ENCODE measurements around the gene P2RY2.

The P2RY2 gene

DNA sequence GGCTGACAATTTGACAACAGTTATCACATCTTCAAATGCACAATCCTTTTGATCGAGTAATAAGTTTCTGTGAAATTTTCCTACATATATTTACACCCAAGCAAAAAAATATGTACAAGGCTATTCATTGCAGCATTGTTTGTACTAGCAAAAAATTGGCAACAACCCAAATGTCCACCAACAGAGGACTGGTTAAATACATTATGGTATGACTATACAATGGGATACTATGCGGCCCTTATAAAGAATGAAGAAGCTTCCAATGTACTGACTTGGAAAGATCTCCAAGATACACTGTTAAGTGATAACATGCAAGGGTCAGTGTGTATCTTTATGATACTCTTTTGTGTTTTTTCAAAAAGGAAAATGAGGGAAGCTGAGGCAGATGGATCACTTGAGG is 8.2 kb upstream of the P2RY2 start:
- DNase-seq = no peak

DNA sequence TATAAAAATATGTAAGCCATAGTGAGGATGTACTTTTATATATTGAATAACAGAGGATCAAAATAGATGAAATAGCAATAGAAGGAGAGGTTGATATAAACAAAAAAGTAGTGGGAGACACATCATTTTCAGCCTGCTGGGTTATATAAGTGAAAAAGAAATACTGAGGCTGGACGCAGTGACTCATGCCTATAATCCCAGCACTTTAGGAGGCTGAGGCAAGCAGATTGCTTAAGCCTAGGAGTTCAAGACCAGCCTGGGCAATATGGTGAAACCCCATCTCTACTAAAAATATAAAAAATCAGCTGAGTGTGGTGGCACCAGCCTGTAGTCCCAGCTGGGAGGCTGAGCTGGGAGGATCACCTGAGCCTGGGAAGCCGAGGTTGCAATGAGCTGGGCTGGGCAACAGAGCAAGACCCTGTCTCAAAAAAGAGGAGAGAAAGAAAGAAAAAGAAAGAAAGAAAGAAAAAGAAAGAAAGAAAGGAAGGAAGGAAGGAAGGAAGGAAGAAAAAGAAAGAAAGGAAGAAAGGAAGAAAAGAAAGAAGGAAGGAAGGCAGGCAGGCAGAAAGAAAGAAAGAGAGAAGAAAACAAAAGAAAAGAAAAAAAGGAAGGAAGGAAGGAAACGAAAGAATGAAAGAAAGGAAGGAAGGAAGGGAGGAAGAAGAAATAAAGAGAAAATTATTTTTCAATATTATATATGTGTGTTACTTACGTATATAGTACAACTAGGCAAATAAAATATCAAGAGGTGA is 7.0 kb upstream of the P2RY2 start:
- no peak for DNase-seq

DNA sequence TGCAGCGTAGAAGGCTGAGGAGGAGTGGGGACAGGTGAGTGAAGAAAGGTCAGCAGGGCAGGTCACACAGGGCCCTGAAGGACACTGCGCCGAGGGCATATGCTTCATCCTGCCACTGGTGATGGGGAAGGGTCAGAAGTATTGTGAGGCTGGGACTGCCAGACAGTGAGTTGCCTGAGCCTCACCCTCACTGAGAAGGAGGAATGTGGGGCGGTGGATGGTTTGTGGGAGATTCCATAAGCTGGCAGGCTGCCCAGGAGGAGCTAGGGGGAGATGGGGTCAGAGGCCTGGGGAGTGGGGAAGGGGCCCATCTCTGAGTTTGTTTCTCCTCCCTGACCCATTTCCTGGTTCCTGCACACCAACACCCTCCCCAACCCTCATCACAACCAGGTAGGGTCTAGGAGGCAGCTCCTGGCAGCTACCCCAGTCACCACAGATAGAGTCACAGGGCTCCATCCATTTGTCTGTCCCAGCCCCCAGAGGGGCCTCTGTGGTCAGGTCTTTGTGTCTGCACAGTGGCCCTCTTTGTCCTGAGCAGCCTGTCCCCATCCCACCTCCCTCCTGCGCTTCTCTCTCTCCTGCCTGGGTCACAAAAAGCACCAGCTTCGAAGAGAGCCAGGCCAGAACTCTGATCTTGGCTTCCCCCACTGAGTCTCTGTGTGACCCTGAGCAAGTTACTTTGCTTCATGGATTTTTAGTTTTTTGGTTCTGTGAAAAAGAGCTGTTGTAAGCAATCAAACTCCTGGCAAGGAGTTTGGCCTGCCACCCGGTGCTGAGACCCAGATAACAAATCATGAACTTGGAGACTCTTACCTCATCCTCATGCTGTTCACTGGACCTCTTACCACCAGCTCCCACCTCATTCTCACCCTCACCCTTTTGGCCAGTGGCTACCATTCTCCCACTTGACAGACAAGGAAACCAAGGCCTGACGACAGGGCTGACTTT is 4.6 kb upstream of the P2RY2 start:
- no peak for DNase-seq

DNA sequence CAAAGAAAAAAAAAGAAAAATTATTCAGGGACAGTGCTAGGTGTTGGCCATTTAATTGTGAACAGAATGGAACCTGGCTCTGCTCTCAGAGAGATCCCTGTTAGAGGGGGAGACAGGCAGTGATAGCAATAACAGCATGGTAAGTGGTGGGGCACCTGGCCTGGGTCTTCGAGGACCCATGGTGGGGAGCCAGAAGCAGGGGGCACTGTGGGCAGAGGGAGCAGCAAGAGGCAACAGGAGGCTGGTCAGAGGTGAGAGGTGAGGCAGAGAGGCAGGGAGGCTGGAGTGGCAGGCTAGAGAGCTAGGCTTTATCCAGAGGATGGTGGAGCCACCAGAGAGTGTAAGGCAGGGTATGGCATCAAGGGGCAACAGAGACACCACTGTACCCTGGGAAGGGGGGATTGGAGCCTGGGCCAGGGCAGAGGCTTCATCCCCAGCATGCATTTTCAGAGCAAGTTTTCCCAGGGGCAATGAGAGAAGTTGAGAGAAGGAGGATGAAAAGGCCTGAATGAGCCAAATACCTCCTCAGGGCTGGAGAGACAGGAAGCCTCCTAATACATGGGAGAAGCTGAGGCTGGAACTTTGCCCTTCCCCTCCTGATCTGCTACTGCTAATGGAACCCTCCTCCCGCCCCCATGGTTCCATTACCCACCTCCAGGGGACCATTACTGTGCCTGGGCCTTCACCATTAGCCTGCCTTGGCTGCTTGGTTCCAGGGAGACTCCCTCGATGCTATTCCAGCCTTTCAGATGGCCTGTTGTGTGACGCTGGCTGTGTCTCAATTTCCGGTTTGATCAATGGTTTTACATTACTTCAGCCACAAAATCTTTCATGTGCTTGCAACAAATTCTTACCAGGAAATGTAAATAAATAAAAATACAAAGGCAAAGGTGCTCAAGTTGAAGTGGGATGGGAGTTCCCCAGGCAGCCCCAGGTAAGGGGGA is 2.6 kb upstream of the P2RY2 start:
- DNase-seq = no peak

DNA sequence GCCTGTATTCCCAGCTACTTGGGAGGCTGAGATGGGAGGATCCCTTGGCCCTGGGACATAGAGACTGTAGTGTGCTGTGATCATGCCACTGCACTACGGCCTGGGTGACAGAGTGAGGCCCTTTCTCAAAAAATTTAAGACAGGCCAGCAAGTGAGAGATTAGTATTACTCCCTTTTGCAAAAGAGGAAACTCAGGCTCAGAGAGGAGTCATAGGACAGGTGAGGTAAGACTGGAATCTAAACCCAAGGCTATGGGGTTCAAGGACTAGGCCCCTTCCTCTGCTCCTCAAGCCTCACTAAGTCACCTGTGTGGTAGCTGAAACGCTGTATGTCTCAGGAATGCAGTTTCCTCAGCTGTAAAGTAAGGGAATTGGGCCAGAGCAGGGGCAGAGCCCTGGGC is 1.6 kb upstream of the P2RY2 start:
- DNase-seq = no peak

DNA sequence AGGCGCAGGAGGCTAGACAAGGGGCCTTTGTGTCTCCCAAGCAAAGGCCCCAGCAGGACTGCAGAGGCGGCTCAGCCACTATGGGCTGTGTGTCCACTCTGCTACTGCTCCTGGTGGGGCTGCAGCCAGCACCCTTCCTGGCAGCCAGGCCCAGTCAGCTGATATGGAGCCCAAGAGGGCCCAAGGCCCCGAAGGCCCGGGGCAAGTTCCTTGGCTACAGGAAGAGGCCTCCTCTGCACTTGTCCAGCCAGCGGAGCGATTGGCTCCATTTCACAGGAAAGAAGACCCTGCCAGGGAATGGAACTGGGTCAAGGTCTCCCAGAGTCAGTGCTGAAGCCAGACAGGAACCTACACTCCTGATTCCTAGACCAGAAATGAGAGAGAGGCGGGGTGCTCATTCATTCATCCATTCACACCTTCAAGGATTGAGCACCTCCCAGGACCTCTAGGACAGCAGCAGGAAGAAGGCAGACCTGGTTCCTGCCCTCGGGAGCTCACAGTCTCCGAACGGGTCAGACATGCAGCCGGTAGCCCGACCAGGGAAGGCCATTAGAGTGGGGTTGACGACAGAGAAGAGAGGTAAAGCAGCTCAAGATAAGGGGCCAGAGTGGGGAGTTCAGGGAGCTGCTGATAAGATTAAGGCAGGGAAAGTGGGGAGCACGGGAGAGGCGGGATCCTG is 811 bp upstream of the P2RY2 start:
- DNase-seq = no peak

DNA sequence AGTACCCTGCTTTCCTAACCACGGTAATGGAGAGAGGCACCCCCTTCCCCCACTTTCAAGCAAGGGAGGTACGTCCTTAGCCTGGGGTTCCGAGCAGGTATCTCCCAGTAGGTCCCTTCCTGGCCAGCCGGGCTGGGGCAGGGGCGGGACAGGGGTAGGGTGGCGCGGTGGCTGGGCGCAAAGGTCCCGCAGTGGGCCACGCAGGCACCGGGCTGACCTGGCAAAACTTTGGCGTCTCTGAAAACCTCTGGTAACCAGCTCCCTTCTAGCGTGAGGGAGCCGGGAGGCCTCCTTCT is 323 bp upstream of the P2RY2 start:
- DNase-seq = no peak

DNA sequence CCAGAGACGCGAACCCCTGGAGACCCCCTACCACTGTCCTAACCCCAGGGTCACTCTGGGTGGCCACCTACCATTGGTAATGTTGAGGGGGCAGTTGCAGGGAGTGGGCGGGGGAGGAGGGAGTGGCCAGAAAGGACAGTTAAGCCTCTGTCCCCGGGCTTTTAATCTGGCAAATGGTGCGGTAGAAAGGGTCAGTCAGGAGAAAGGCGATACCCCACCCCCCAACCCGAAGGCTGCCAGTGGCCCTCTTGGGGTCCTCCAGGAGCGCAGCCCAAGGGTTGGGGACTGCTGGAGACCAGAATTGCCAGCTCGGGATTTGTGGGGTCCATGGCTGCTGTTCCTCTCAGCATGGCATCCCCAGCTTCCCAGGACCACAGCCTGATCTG is 742 bp downstream of the P2RY2 start:
- no peak for DNase-seq

DNA sequence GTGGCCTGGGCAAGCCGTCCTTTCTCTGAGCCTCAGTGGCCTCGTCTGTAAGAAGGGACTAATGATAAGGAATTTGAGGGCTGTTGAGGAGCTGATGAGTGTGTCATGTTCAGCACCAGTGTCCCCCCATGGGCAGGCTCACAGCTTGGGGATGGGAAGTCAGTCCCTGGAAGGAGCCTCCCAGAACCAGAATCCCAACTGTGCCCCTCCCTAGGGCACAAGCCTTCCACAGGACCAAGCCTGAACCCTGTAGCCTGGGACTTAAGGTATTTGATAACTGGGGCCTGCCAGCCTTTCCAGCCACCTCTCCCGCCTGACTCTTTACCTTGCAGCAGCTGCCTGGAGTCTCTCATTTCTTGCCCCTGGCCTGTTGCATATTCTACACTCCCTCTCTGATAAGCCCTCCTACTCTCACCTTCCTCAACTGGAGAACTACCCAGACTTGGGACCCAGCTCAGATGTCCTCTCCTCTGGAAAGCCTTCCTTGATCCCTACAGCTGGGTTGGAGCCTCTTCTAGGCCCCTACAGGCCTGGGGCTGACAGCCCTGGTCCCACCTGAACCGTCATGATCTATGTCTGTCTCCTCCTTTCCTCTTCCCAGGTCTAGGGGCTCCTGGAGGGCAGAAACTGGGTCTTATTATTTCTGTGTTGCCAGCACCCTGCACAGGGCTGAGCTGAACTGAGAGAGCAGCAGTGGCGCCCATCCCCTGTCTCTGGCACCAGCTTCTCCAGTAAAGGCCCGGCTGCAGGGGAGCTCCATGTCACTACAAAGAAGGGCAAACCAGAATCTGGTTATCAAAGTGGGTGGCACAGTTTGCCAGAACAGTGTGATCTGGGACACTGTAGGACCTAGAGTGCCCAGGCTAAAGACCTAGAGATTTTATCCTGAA is 1.6 kb downstream of the P2RY2 start:
- no peak for DNase-seq

DNA sequence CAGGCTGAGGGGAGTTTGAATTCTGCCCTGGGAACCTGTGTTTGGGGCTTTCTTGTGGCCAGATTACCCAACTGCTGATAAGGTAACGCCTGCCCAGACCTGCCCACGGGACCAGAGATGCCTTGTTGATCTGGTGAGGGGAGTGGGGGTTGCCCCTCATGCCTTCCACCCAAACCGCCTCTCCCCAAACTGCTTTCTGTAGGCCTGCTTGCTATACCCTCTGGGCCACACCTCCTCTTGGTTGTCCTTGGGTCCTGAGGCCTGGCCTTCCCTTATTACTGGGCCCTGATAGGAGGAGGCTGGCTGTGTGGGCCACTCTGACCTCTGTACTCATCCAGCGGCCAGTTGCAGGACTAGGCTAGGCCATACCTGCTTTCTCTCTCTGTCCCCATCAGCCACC is 3.4 kb downstream of the P2RY2 start:
- DNase-seq = no peak

DNA sequence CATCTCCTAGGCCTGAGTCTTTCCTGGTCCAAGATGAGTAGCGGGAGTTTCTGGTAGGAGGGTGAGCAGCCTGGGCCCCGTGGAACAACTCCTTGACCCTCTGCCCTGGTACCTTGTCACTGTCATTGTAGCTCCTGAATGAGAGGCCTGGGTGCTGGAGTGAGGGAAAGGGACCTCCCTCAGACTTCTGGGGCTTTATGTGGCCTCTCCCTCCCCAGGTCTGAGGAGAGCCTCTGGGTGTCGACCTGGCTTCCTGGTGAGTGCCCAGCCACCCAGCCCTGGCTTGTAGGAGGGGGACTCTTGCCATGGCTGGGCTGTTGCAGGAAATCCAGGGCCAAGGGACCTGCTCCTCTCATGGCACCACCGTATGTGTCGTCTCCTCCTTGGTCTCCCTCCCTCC is 3.9 kb downstream of the P2RY2 start:
- DNase-seq = no peak

DNA sequence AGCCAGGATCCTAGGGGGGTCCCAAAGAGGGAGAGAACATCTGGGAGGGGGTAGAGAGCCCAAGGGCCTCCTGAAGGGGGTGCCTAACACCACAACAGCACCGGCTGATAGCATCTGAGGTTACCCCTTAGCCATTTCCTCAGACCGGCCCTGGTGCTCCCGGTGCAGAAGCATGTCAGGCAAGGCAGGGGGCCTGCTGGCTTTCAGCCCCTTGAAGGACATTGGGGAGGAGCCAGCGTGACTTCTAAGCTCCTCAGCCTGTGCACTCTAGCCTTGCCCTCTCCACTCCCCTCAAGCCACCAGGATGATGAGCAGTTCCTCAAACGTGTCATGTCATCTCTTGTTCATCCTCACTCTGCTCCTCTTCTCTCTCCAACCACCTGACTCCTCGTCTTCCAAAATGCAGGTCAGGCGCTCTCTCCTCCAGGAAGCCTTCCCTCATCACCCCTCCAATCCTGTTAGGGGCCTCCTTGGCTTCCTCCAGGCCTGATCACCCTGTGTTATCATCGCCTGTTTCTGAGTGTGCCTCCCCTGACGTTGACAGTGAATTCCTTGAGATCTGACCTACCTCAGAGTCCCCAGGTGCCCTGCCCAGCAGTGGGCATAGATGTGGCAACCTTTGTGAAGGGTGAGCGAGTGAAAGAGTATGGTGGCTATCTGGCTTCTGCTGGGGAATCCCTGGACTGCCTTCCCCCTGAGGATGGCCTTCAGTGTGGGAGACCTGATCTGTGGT is 6.1 kb downstream of the P2RY2 start:
- no peak for DNase-seq

DNA sequence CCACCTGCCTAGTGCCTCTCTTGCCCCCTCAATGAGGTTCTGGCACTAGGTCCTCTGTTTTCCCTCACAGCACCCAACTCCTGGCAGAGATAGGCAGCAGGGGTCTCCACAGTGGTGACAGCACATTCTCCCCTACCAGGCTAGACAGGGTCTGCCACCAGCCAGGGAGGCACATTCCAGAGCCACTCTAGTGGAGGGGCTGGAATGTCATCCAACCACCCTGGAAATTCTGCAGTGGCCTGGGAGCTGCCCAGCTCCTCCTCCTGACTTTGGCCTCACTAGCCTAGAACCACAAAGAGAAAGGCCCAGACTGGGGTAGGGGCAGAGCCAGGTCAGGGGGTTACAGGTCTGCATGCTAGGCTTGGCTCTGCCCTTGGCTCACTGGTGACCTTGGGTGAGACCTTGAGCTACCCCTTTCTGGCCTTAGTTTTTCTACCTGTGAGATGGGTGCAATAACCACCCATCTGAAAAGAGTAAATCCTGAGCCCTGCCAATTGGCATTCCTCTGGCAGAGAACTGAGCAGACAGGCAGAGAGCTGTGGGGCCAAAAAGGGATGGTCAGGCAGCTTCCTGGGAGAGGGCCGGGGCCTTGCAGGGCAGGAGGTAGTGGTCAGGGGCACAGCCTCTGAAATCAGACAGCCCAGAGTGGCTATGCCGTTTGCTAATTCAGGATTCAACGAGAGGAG is 7.1 kb downstream of the P2RY2 start:
- no peak for DNase-seq

DNA sequence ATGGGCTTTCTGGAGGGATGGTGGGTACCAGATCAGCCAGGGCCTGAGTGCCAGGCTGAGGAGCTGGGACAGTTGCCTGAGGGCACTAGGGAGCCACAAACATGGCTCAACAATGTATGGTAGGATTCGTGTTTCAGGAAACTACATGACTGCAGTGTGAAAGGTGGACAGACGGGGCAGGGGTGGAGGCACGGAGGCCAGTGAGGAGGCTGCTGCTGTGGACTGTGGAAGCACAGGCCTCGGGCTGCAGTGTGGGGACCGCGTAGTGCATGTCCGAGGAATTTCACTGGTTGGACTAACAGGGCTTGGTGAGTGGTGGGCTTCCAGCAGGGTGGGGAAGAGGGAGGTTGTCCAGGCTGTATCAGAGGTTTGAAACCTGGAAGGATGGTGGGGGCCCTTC is 7.8 kb downstream of the P2RY2 start:
- DNase-seq = no peak

DNA sequence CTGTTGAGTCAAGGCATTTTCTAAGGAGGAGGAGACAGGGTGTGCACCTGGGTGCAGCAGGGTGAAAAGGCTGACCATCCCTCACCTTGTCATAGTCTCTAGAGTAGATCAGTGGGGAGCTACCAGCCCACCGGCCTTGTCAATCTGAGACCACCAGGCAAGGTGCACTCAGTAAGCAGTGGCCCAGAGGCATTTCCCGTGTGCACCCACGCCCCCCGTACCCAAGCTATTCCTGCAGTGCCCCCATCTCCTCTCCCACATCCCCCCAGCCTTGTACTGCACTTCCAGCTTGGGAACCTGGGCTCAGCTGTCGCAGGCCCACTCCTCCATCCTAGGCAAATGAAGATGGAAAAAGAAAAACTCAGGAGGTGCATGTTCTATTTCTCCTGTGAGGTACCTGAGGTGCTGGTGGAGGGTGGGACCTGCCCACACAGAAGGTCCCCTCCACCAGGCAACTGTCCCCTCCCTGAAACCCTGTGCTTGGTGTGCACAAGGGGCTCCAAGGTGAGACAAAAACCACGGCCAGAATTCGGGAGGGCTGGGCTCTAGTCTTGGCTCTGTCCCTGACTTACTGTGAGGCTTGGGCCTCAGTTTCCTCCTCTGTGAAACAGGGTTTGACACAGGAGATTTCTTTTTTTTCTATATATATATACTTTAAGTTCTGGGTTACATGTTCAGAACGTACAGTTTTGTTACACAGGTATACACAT is 8.4 kb downstream of the P2RY2 start:
- DNase-seq = no peak

DNA sequence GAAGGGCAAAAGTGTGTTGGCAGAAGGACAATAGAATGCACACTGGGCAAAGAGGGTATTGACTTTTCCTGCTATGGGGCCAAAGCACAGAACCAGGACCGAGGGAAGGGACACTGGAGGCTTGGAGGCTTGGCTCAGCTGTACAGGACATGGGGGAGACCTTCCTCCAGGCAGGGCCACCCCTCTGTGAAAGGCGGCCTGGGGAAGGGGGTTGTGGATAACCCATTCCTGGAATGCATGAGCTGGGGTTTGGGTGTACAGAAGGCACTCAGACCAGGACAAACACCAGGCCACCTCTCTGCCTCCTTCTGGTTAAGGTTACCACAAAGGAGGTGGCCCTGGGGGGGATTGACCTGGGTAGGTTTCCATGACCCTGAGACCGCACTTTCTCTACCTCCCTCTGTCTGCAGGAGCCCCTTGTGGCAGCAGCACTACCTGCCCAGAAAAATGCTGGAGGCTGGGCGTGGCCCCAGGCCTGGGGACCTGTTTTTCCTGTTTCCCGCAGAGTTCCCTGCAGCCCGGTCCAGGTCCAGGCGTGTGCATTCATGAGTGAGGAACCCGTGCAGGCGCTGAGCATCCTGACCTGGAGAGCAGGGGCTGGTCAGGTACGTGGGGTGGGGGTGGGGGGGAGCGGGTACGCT is 9.6 kb downstream of the P2RY2 start:
- peak; percentile 71 for DNase-seq

DNA sequence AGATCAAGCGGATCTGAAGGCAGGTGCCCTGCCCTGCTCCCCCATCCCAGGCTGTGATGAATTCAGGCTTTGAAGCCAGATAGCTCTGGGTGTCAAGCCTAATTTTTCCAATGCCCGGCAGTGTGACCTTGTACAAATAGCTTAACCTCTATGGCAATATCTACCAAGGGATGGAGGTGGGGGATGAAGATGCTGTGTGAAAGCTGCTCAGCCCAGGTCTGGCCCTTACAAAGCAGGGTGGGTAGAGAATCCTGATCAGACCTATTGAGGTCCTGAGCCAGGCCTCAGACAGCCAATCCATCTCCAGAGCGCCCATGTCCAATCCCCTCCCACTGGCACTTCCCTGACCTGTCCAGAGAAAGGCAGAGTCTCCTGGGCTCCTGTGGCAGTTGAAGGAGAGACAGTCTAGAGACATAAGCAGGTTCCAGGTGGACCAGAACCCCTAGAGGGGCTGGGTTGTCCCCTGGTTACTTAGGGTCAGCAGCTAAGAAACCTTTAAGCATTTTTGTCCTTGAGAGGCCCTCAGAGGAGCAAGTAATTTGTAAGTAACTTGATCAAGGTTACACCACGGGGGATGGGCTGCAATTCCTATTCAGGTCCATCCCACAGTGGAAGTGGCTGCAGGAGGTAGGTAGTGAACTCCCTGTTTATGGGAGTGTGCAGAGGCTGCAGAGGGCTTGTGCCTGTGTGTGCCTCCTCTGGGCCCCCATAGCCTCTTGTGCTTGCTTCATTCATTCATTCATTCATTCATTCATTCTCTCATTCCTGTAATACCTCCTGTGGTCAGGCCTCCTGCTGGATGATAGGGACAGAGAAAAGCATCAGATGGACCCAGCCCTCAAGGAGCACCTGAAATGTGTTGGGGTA is 10.4 kb downstream of the P2RY2 start:
- DNase-seq = no peak

DNA sequence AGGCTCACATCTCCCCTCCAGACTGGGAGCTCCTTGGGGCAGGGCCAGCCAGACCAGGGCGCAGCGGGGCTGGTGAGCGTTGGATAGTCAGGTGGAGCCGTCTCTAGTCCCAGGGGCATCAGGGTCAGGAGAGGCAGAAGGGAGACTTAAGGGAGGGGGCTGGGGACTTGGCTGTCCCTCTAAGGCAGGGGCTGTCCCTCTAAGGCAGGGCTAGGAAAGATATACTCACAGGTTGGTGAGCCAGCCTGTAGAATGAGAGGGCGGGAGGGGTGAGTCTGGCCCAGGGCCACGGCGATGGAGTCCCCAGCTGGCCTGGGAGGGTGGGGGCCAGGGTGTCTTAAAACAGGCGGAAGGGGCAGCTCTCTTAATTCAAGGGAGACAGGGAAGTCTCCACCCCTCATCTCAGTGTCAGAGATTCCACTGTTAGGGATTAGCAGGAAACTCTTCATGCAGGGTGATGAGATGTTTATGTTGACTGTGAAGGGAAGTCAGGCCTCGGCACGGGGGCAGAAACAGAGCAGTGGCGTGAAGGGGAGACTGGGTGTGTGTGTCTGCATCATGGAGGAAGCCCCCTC is 11.3 kb downstream of the P2RY2 start:
- no peak for DNase-seq

All from NCI-H748 treated with DMSO at 0.1 percent for 48 hours (cell line).